ENCODE results near the gene USP9X.

The USP9X gene, protein sequence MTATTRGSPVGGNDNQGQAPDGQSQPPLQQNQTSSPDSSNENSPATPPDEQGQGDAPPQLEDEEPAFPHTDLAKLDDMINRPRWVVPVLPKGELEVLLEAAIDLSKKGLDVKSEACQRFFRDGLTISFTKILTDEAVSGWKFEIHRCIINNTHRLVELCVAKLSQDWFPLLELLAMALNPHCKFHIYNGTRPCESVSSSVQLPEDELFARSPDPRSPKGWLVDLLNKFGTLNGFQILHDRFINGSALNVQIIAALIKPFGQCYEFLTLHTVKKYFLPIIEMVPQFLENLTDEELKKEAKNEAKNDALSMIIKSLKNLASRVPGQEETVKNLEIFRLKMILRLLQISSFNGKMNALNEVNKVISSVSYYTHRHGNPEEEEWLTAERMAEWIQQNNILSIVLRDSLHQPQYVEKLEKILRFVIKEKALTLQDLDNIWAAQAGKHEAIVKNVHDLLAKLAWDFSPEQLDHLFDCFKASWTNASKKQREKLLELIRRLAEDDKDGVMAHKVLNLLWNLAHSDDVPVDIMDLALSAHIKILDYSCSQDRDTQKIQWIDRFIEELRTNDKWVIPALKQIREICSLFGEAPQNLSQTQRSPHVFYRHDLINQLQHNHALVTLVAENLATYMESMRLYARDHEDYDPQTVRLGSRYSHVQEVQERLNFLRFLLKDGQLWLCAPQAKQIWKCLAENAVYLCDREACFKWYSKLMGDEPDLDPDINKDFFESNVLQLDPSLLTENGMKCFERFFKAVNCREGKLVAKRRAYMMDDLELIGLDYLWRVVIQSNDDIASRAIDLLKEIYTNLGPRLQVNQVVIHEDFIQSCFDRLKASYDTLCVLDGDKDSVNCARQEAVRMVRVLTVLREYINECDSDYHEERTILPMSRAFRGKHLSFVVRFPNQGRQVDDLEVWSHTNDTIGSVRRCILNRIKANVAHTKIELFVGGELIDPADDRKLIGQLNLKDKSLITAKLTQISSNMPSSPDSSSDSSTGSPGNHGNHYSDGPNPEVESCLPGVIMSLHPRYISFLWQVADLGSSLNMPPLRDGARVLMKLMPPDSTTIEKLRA (N-terminal part only)
- long read RNA-seq, partial matches to known transcripts: 20 of 21 reads
- long read RNA-seq, other reads (novel, unspliced or antisense): 1 of 21 reads

DNA sequence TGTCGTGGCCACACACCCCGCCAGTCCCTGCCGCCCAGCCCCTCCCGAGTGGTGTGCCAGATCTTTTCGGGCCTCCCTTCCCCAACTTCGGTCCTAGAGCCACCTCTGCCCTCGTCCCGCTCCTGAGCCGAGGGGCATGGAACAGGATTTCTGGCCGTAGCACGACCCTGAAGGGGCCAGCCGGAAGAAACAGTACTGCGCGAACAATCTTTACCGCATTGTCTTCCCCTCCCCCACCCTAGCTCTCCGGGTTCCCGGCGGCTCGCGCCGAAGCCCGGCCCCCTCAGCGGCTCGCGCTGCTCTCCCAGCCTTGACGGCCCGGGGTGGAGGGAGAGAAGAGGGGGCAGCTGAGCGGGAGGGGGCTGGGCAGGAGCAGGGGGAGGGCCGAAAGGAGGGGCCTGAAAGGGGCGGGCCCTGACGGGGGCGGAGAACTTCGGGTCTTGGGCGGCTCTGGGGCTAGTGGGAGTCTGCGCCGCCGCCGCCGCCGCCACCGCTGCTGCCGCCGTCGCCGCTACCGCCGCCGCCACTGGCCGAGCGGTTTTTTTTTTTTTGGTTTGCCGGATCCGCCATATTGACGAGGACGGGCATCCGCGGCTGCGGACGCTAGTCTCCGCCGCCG, at the start of gene USP9X:
Gene USP9X (plus strand): TSS at position 553 of the 619 bp plus-strand sequence. CDS start 38,184 bp downstream, outside the sequence.
- H3K4me3 ChIP-seq (replicated peaks; ENCODE audit: insufficient read depth, low read length): peak within 1 kb of the TSS; percentile 76
- no peaks in the 10 kb centered on the region for H3K27me3 ChIP-seq (ENCODE audit: insufficient read depth, poor library complexity, severe bottlenecking)
- peak; percentile 50 to 90 for DNase-seq (ENCODE audit: low read depth in 1 of 2, low spot score in 1 of 2)
- TF ChIP-seq, protein P1, sequence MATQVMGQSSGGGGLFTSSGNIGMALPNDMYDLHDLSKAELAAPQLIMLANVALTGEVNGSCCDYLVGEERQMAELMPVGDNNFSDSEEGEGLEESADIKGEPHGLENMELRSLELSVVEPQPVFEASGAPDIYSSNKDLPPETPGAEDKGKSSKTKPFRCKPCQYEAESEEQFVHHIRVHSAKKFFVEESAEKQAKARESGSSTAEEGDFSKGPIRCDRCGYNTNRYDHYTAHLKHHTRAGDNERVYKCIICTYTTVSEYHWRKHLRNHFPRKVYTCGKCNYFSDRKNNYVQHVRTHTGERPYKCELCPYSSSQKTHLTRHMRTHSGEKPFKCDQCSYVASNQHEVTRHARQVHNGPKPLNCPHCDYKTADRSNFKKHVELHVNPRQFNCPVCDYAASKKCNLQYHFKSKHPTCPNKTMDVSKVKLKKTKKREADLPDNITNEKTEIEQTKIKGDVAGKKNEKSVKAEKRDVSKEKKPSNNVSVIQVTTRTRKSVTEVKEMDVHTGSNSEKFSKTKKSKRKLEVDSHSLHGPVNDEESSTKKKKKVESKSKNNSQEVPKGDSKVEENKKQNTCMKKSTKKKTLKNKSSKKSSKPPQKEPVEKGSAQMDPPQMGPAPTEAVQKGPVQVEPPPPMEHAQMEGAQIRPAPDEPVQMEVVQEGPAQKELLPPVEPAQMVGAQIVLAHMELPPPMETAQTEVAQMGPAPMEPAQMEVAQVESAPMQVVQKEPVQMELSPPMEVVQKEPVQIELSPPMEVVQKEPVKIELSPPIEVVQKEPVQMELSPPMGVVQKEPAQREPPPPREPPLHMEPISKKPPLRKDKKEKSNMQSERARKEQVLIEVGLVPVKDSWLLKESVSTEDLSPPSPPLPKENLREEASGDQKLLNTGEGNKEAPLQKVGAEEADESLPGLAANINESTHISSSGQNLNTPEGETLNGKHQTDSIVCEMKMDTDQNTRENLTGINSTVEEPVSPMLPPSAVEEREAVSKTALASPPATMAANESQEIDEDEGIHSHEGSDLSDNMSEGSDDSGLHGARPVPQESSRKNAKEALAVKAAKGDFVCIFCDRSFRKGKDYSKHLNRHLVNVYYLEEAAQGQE (IDR thresholded peaks at IDR 0.05; ENCODE audit: insufficient replicate concordance, low read depth): peak; percentile 55
- no peak for TF ChIP-seq GABPA (IDR thresholded peaks at IDR 0.05; ENCODE audit: low read depth)
- peak within 1 kb of the TSS; percentile 100 for H3K27ac ChIP-seq (replicated peaks)

DNA sequence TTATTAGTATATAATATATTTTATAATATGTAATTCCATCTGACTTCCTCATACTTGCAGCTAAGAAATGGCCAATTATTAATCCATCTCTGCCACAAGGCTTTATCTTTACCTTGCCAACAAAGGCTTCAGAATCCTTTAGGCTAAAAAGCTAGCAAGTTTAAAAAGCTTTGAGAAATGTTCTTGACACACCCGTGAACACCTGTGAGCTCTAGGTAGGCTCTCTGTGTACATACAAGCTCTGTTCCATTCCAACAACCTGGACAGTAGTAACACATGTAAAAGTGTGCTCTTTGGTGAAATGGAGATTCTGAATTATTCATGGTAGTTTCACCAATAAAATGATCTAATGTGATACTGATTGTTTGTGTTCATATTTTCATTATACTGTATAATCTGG, 49.7 kb upstream of the USP9X start:
- no peak for DNase-seq (ENCODE audit: low read depth in 1 of 2, low spot score in 1 of 2)
- Histone ChIP-seq H3K4me3 (replicated peaks; ENCODE audit: insufficient read depth, low read length) (no peak overlapping the region), H3K27me3 (ENCODE audit: insufficient read depth, poor library complexity, severe bottlenecking) (no peaks in the 10 kb centered on the region), H3K27ac (replicated peaks) (no peak overlapping the region)
- TF ChIP-seq SPI1 (IDR thresholded peaks at IDR 0.05; ENCODE audit: borderline replicate concordance, low read depth) (no peak), POLR2AphosphoS5 (IDR thresholded peaks at IDR 0.05; ENCODE audit: low read depth) (no peak), GABPA (IDR thresholded peaks at IDR 0.05; ENCODE audit: low read depth) (no peak)
- TF ChIP-seq, protein P2, sequence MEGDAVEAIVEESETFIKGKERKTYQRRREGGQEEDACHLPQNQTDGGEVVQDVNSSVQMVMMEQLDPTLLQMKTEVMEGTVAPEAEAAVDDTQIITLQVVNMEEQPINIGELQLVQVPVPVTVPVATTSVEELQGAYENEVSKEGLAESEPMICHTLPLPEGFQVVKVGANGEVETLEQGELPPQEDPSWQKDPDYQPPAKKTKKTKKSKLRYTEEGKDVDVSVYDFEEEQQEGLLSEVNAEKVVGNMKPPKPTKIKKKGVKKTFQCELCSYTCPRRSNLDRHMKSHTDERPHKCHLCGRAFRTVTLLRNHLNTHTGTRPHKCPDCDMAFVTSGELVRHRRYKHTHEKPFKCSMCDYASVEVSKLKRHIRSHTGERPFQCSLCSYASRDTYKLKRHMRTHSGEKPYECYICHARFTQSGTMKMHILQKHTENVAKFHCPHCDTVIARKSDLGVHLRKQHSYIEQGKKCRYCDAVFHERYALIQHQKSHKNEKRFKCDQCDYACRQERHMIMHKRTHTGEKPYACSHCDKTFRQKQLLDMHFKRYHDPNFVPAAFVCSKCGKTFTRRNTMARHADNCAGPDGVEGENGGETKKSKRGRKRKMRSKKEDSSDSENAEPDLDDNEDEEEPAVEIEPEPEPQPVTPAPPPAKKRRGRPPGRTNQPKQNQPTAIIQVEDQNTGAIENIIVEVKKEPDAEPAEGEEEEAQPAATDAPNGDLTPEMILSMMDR (IDR thresholded peaks at IDR 0.05; ENCODE audit: insufficient read depth, low read length): no peak
- TF ChIP-seq, protein P1 (IDR thresholded peaks at IDR 0.05; ENCODE audit: insufficient replicate concordance, low read depth): no peak

DNA sequence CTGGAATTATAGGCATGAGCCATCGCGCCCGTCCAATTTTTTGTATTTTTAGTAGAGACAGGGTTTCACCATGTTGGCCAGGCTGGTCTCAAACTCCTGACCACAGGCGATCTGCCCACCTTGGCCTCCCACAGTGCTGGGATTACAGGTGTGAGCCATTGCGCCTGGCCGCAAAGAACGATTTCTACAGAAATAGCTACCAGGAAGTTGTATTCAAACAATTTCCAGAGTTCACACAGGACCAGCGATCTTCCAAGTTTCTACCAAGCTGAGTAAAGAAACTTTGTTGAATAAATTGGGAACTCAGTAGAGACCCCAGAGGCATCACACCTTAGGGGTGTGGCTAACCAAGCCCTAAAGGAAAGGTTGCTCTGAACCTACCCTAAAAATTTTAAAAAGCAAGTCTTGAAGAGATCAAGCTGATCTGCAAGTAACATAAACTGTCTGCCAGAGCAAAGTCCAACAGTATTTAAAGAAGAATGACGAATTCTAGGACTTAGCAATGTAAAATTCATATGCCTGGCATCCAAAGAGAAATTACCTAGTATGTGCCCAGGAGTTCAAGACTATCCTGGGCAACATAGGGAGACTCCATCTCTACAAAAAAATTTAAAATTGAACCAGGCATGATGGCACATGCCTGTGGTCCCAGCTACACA, 48.4 kb upstream of the USP9X start:
- TF ChIP-seq, protein P1 (IDR thresholded peaks at IDR 0.05; ENCODE audit: insufficient replicate concordance, low read depth): no peak
- TF ChIP-seq, protein P2 (IDR thresholded peaks at IDR 0.05; ENCODE audit: insufficient read depth, low read length): no peak
- TF ChIP-seq POLR2AphosphoS5 (IDR thresholded peaks at IDR 0.05; ENCODE audit: low read depth) (no peak), GABPA (IDR thresholded peaks at IDR 0.05; ENCODE audit: low read depth) (no peak), SPI1 (IDR thresholded peaks at IDR 0.05; ENCODE audit: borderline replicate concordance, low read depth) (no peak)
- H3K27me3 ChIP-seq (ENCODE audit: insufficient read depth, poor library complexity, severe bottlenecking): no peaks in the 10 kb centered on the region
- no peak overlapping the region for H3K27ac ChIP-seq (replicated peaks)
- DNase-seq (ENCODE audit: low read depth in 1 of 2, low spot score in 1 of 2): no peak
- no peak overlapping the region for H3K4me3 ChIP-seq (replicated peaks; ENCODE audit: insufficient read depth, low read length)

All from HL-60 (cell line).